ENCODE results near the gene KRTAP4-9.

DNA sequence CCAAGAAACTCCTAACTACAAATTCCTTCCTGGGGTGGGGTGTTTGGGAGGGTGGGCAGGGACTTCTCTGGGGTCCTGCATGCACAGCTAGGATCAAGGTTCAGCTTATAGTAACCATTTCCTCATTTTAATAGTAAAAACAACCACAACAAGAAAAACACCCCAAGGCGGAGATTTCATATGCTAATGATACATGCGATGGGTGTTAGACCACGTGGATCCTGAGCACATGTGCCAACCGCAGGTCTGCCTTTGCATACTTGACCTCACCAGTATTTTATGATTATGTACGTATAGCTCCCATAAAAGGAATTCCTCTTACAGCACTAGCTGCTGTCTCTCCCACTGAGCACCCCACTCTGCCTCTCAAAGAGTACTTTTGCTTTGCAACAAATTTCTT is 11.1 kb downstream of the KRTAP4-9 start:
- TF ChIP-seq, protein P1, sequence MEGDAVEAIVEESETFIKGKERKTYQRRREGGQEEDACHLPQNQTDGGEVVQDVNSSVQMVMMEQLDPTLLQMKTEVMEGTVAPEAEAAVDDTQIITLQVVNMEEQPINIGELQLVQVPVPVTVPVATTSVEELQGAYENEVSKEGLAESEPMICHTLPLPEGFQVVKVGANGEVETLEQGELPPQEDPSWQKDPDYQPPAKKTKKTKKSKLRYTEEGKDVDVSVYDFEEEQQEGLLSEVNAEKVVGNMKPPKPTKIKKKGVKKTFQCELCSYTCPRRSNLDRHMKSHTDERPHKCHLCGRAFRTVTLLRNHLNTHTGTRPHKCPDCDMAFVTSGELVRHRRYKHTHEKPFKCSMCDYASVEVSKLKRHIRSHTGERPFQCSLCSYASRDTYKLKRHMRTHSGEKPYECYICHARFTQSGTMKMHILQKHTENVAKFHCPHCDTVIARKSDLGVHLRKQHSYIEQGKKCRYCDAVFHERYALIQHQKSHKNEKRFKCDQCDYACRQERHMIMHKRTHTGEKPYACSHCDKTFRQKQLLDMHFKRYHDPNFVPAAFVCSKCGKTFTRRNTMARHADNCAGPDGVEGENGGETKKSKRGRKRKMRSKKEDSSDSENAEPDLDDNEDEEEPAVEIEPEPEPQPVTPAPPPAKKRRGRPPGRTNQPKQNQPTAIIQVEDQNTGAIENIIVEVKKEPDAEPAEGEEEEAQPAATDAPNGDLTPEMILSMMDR (IDR thresholded peaks at IDR 0.05; ENCODE audit: low read depth, low read length, poor library complexity, severe bottlenecking), result no peak
- no peak for TF ChIP-seq EZH2phosphoT487 (IDR thresholded peaks at IDR 0.05; ENCODE audit: borderline replicate concordance, low read length)

Measured in DOHH2 (cell line).